Thyroid gland (tissue), 4 donors: ENCODE measurements around the gene WNT3A.

Source experiments
- CTCF ChIP-seq, 6 experiments: fragments of 200-600 bp in 3 of 6; fragments of 450-650 bp in 3 of 6; sonication (generic) in 3 of 6; IDR thresholded peaks; one replicate each; pipeline ENCODE4 v1.5.1; 2016 to 2019; ENCODE audit warnings: antibody characterized with exemption in 6 of 6, mild to moderate bottlenecking in 2 of 6, inconsistent platforms in 1 of 6, moderate library complexity in 1 of 6
- POLR2A ChIP-seq, 2 donors: fragments of 450-650 bp; IDR thresholded peaks; one replicate each; pipeline ENCODE4 v1.6.1; 2017; ENCODE audit warnings: antibody characterized with exemption in 2 of 2, mild to moderate bottlenecking in 2 of 2, moderate library complexity in 1 of 2

DNA sequence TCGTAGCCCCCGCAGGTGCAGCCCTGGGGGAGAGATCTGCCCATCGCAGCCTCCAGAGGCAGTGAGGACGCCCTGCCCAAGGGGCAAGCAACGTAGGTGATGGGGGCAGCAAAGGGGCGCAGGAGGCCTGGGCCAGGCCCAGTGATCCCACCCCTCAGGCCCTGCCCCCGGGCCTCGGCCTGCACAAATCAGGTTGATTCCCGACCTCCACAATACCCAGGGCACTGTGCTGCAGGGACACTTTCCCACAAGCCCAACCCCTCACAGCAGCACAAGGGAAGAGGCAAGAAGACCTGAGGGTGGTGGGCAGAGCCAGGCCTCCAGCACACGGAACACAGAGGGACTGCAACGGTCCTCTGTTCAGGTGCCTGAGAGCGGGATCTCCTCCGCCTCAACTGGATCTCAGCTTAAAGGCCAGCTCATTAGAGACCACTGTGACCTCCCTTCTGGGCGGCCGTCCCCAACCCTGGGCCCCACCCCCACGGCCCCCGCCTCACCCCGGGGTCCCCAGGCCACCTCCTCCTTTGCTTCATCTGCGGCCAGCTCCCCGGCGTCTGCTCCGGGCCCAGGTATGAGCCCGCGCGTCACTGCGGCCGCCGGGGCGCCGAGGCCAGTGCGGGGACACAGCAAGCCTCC is 74.9 kb downstream of the WNT3A start:
- no peak for TF ChIP-seq CTCF (IDR thresholded peaks at IDR 0.05)
- no peak for TF ChIP-seq POLR2A (IDR thresholded peaks at IDR 0.05)
